Ishikawa (cell line): ENCODE data around the gene PRKCZ.
A peak's percentile ranks its signal among the peaks of the same experiment; 100 is the strongest.

ENCODE experiments used
- CEBPB ChIP-seq: IDR thresholded peaks from 2 replicates; pipeline ENCODE4 v1.6.1; 2012
- CREB1 ChIP-seq: IDR thresholded peaks from 2 replicates; pipeline ENCODE4 v1.6.1; 2012; ENCODE audit warnings: low read depth
- EGR1 ChIP-seq: IDR thresholded peaks from 2 replicates; pipeline ENCODE4 v1.6.1; 2012
- EP300 ChIP-seq: IDR thresholded peaks from 2 replicates; pipeline ENCODE4 v1.6.1; 2012; ENCODE audit warnings: borderline replicate concordance
- FOXM1 ChIP-seq: IDR thresholded peaks from 2 replicates; pipeline ENCODE4 v1.6.1; 2012; ENCODE audit warnings: low read depth, borderline replicate concordance
- MAX ChIP-seq: IDR thresholded peaks from 2 replicates; pipeline ENCODE4 v1.6.1; 2012
- NFIC ChIP-seq: IDR thresholded peaks from 2 replicates; pipeline ENCODE4 v1.6.1; 2012
- RAD21 ChIP-seq: IDR thresholded peaks from 2 replicates; pipeline ENCODE4 v1.6.1; 2012; ENCODE audit warnings: low read depth
- REST ChIP-seq: IDR thresholded peaks from 2 replicates; pipeline ENCODE4 v1.6.1; 2012; ENCODE audit warnings: low read depth, mild to moderate bottlenecking
- TAF1 ChIP-seq: IDR thresholded peaks from 2 replicates; pipeline ENCODE4 v1.6.1; 2012; ENCODE audit warnings: low read depth, mild to moderate bottlenecking
- TCF12 ChIP-seq: IDR thresholded peaks from 2 replicates; pipeline ENCODE4 v1.6.1; 2012; ENCODE audit warnings: low read depth
- TEAD4 ChIP-seq: IDR thresholded peaks from 2 replicates; pipeline ENCODE4 v1.6.1; 2012
- USF1 ChIP-seq: IDR thresholded peaks from 2 replicates; pipeline ENCODE4 v1.6.1; 2012
- YY1 ChIP-seq: IDR thresholded peaks from 2 replicates; pipeline ENCODE4 v1.6.1; 2012; ENCODE audit warnings: low read depth
- ZBTB7A ChIP-seq: IDR thresholded peaks from 2 replicates; pipeline ENCODE4 v1.6.1; 2012; ENCODE audit warnings: low read depth

Gene PRKCZ

GRCh38 chr1:2188336-2188735, 138.1 kb downstream of the PRKCZ start:
- TF ChIP-seq RAD21, result no peak
- TF ChIP-seq MAX, result no peak
- no peak for TF ChIP-seq CEBPB
- TF ChIP-seq NFIC, result no peak
- no peak for TF ChIP-seq EP300

- TF ChIP-seq EP300, result 0 out of 2 replicates have a peak, but pooled peaks have one; percentile 11
- peak; percentile 63 for TF ChIP-seq MAX
- no peak; the same call in 1 of the 2 replicates for TF ChIP-seq TAF1
These were observed 139.5 kb downstream of the PRKCZ start for GRCh38 chr1:2189459-2190425.

GRCh38 chr1:2190491-2190976, 140.3 kb downstream of the PRKCZ start:
- TF ChIP-seq MAX (no peak), ZBTB7A (no peak), CEBPB (no peak), RAD21 (no peak), TEAD4 (no peak), YY1 (no peak), NFIC (no peak), TCF12 (no peak), REST (no peak), FOXM1 (no peak), EGR1 (no peak; the same call in 1 of the 2 replicates), USF1 (no peak), TAF1 (no peak), EP300 (no peak), CREB1 (no peak)

- TF ChIP-seq YY1 (no peak), EP300 (no peak), TAF1 (no peak), USF1 (no peak), TEAD4 (no peak), MAX (no peak), CEBPB (no peak)
These were observed 142.1 kb downstream of the PRKCZ start for GRCh38 chr1:2192031-2192995.

GRCh38 chr1:2193514-2194281, 143.5 kb downstream of the PRKCZ start:
- TF ChIP-seq TEAD4 (no peak), USF1 (no peak), EGR1 (no peak), MAX (no peak), RAD21 (no peak), NFIC (no peak), ZBTB7A (no peak), CEBPB (no peak), YY1 (no peak), REST (no peak), FOXM1 (no peak), CREB1 (no peak)
